ENCODE measurements around the gene KLHL6.

The KLHL6 gene

DNA sequence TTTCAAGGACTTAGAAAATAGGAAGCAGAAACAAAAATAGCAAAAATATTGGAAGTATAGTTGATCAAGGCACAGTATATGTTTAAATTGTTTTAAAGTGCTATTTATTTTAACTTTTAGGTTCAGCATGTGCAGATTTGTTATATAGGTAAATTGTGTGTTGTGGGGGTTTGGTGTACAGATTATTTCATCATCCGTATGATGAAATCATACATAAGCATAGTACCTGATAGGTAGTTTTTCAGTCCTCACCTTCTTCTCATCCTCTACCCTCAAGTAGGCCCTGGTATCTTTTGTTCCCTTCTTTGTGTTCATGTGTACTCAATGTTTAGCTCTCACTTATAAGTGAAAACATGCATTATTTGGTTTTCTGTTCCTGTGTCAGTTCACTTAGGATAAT lies 50.9 kb downstream of the KLHL6 start:
- no peak for DNase-seq (ENCODE audit: low read depth in 3 of 3)

- DNase-seq (ENCODE audit: low read depth in 3 of 3) = no peak
Measured at GRCh38 chr3:183503746-183504145, 51.8 kb downstream of the KLHL6 start.

- DNase-seq (ENCODE audit: low read depth in 3 of 3) = no peak
Measured at GRCh38 chr3:183502237-183503181, 53.0 kb downstream of the KLHL6 start.

DNA sequence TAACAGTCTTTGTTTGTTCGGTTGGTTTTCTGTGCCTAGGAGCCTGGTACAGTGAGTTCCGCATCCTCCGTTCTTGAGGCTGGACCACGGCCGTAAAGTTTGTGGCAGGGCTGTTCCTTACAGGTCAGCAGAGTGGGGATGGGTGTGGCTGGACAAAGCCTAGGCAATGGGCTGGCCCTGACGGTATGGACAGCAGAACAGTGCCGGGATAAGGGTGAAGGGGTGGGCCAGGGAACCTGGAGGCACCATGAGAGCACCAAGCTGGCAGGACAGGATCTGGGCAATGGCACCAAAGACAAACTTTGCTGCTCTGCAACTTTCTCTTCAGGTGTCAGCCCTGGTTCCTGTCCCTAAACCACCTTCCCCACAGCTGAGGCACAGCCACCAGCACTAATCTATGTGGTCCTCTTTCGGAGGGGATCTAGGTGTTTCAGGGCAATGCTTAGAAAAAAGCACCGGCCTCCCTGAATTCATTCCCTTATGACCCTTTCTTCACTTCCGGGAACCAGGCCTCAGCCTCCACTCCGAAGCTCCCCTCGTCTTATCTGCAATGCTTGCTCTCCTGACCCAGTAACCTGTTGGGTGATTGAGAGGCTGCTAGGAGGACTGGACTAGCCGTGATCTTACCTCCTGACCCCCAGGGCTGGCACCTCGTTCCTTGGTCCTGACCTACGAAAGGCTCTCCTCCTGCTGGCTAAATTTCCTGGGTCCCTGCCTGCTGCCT lies 54.4 kb downstream of the KLHL6 start:
- DNase-seq (ENCODE audit: low read depth in 3 of 3) = no peak

GRCh38 chr3:183500319-183500718 lies 55.2 kb downstream of the KLHL6 start:
- no peak for DNase-seq (ENCODE audit: low read depth in 3 of 3)

GRCh38 chr3:183498634-183499033 lies 56.9 kb downstream of the KLHL6 start:
- DNase-seq (ENCODE audit: low read depth in 3 of 3) = no peak

DNA sequence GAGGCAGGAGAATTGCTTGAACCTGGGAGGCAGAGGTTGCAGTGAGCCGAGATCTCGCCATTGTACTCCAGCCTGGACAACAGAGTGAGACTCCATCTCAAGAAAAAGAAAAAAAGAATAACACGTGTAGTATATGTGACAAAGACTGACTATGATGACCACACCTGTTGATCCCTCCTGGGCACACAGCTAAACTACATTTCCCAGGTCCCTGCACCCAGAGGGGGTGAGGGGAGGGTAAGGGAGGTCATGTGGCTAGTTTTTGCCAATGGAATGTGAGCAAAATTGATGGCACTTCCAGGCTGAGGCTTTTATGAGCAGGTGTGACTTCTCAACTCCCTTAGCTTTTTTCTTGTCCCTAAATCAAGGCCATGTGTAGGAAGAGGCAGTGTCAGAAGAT lies 58.2 kb downstream of the KLHL6 start:
- no peak for DNase-seq (ENCODE audit: low read depth in 3 of 3)

DNA sequence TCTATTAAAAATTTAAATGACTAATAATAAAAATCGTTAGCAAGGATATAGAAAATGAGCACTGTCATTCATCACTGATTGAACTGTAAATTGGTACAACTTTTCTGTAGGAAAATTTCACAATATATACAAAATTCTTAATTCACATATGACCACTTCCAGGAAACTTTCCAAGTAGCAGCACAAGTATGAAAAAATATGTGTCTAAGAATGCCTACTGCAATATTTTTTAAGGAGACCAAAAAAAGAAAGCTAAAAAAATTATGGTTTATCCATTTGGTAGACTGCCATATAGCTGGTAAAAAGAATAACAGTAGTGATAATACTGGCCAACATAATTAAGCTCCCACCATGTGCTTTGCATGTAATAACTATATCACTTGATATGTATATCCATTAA lies 59.2 kb downstream of the KLHL6 start:
- no peak for DNase-seq (ENCODE audit: low read depth in 3 of 3)

- no peak for DNase-seq (ENCODE audit: low read depth in 3 of 3)
Measured at GRCh38 chr3:183494341-183494740, 61.2 kb downstream of the KLHL6 start.

DNA sequence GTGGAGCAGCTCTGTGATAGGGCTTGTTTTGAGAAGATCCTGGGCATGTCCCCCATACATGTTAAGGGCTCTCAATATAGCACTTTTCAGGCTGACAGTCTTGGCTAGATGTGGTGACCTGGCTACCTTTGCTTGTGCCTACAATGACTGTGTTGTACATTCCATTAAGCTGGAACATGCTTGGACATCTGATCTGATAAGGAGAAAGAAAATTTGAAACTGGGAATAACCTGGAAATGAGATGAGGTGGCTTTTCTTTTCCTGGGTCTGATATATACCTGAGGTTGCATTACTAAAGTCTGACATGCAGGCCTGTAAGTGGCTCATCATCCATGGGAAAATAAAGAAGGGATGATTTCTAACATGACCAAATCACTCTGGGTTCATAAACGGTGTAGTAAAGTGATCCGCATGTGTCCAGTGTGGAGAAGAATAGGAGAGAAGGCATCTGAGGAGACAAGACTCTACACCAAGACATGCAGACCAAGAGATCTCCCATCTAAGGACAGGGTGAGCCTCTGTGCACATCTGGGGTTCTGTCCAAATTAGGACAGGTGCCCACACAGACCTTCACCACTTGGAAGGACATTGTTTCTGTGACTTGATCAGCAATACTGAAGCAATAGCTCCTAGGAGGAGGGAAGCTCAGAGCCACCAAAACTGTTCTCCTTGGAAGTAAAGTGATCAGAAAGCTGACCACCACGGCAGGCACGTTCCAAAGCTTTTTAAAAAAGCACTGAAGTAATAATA lies 62.0 kb downstream of the KLHL6 start:
- DNase-seq (ENCODE audit: low read depth in 3 of 3) = no peak

- no peak for DNase-seq (ENCODE audit: low read depth in 3 of 3)
Measured at GRCh38 chr3:183492849-183493179, 62.7 kb downstream of the KLHL6 start.

GRCh38 chr3:183491923-183492848 lies 63.3 kb downstream of the KLHL6 start:
- no peak for DNase-seq (ENCODE audit: low read depth in 3 of 3)

DNA sequence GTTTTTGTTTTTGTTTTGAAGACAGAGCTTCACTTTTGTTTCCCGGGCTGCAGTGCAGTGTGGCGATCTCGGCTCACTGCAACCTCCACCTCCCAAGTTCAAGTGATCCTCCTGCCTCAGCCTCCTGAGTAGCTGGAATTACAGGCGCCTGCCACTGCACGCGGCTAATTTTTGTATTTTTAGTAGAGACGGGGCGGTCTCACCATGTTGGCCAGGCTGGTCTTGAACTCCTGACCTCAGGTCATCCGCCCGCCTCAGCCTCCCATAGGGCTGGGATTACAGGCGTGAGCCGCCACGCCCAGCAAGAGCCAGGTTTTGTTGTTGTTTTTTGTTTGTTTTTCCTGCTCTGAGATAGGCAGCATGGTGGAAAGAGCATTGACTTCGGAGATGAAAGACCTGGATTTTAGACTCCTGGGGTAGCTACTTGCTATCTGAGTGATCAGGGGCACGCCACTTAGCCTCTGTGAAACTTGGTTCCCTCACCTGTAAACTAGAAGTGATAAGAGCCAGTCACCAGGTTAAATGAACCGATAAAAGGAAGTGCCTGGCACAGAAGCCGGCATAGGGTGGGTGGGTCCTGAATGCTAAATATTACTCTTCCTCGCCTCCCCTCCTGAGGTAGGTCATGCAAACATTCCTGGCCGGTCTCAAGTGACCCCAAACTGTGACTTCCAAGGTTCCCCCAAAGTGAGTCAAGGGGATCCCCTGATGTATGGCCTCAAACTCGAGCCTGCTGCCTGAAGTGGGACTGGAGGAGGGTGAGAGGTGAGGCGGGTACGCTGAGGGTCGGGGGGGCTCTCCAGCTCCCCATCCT lies 64.2 kb downstream of the KLHL6 start:
- no peak for DNase-seq (ENCODE audit: low read depth in 3 of 3)

DNA sequence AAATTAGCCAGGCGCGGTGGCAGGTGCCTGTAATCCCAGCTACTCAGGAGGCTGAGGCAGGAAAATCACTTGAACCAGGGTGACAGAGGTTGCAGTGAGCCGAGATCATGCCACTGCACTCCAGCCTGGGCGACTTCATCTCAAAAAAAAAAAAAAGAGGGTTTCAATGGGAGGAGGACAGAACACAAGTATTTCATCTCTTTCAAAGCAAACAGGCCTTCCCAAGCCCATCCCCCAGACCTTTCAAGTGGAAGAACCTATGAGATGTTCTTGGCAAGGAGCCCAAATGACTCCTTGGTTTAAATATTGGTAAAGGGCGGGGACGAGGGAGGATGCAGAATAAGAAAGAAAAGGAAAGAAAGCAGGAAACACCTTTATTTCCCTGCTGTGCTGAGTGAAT lies 64.9 kb downstream of the KLHL6 start:
- DNase-seq (ENCODE audit: low read depth in 3 of 3) = no peak

- no peak for DNase-seq (ENCODE audit: low read depth in 3 of 3)
Measured at GRCh38 chr3:183490211-183490601, 65.3 kb downstream of the KLHL6 start.

GRCh38 chr3:183489455-183490210 lies 65.9 kb downstream of the KLHL6 start:
- no peak for DNase-seq (ENCODE audit: low read depth in 3 of 3)

DNA sequence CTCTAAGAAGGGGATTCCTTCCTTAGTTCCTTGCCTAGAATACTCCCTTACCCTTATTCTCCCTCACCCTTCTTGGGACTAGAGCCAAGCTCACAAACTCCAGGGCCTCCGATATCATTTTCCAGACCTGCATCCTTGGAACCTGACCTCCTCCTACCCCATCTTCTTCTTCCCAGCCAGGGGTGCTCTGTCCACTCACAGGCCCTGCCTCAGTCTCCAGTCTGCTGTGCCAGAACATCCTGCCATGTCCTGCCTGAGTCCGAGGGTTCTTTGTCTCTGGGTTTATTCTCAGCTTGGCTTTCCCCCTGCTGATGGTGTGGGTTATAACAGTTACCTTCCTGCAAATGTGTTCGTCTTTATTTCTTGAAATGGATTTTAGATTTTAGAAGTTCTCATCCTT lies 67.2 kb downstream of the KLHL6 start:
- DNase-seq (ENCODE audit: low read depth in 3 of 3) = no peak

- no peak for DNase-seq (ENCODE audit: low read depth in 3 of 3)
Measured at GRCh38 chr3:183487896-183488295, 67.6 kb downstream of the KLHL6 start.

- no peak for DNase-seq (ENCODE audit: low read depth in 3 of 3)
Measured at GRCh38 chr3:183487016-183487415, 68.5 kb downstream of the KLHL6 start.

DNA sequence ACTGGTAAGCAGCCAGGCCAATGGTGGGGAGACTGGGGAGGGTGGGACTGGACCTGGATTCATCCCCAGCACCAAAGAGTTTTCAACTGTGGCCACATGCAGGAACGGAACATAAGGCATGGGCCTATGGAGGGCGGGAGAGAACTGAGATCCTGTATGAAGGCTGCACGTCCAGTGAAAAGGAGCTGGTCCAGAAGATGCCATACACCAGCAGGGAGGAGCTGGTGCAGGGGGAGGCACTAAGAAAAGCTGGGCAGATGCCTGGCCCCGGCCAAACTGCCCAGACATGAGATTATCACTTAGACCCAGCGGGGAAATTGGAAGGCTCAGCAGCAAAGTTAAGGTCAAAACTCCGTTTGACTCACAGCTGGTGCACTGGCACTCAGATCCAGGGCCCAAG lies 69.0 kb downstream of the KLHL6 start:
- no peak for DNase-seq (ENCODE audit: low read depth in 3 of 3)

Measured in stimulated activated CD4-positive, alpha-beta T cell treated with anti-CD3 and anti-CD28 coated beads, TNF-alpha, amount 100 ng/mL, for 24 hours (primary cell).